PC-3 (cell line): Measurements from ENCODE around the gene CYBA. TPM values are rescaled to one million over a fixed set of nuclear protein-coding genes. Genes with fewer than 3 reads are reported as not detected.

Source experiments
- ATAC-seq: fragments of 200-7000 bp; cut with Tn5 transposase; 2 replicates; pipeline ENCODE4 v1.9.1; 2020; ENCODE audit warnings: mild to moderate bottlenecking, moderate library complexity
- BruUV-seq: library from RNA; stranded (reverse); fragments of 400-500 nt; replicated peaks from 2 replicates; lab custom pipeline; 2021; lab: Mats Ljungman, UMichigan
- CTCF ChIA-PET: fragments of 300-600 bp; sonication (Branson Sonifier 250); formaldehyde crosslinking; loops from one replicate; lab custom pipeline; 2022; ENCODE audit warnings: antibody characterized with exemption; lab: Charles Lee
- POLR2A ChIA-PET: fragments of 300-600 bp; sonication (Branson Sonifier 250); formaldehyde crosslinking; loops from one replicate; lab custom pipeline; 2022; ENCODE audit warnings: antibody characterized with exemption; ENCODE audit not compliant: unreplicated experiment; lab: Charles Lee
- DNase-seq: peaks from one replicate; pipeline ENCODE4 v3.0.0-alpha.2; 2015
- H2AFZ ChIP-seq: fragments of 300-600 bp; sonication (generic); 2 replicates; pipeline ENCODE4 v1.6.0; 2016; ENCODE audit warnings: antibody characterized with exemption, low read length
- H3F3A ChIP-seq: fragments of 300-600 bp; sonication (generic); one replicate; pipeline ENCODE4 v1.6.0; 2017; ENCODE audit warnings: antibody characterized with exemption, low read length, control low read depth, mild to moderate bottlenecking; ENCODE audit not compliant: unreplicated experiment
- H3K27ac ChIP-seq: fragments of 300-600 bp; sonication (generic); 2 replicates; pipeline ENCODE4 v1.5.1; 2016; ENCODE audit warnings: mild to moderate bottlenecking, low read length
- H3K27me3 ChIP-seq: fragments of 300-600 bp; sonication (generic); 2 replicates; pipeline ENCODE4 v1.6.1; 2016; ENCODE audit warnings: low read length, mixed read lengths
- H3K36me3 ChIP-seq: fragments of 300-600 bp; sonication (generic); 2 replicates; pipeline ENCODE4 v1.6.1; 2016; ENCODE audit warnings: low read depth, mixed run types, low read length, mixed read lengths
- H3K4me1 ChIP-seq: fragments of 300-600 bp; sonication (generic); 2 replicates; pipeline ENCODE4 v1.5.1; 2016; ENCODE audit warnings: low read length; ENCODE audit not compliant: insufficient read depth
- H3K4me2 ChIP-seq: fragments of 300-600 bp; sonication (generic); 2 replicates; pipeline ENCODE4 v1.6.0; 2016; ENCODE audit warnings: low read length
- H3K4me3 ChIP-seq: fragments of 300-600 bp; sonication (generic); 2 replicates; pipeline ENCODE4 v1.5.1; 2016; ENCODE audit warnings: mild to moderate bottlenecking, low read length, mixed read lengths
- H3K79me2 ChIP-seq: fragments of 300-600 bp; sonication (generic); 2 replicates; pipeline ENCODE4 v1.6.1; 2017; ENCODE audit warnings: low read length, mixed read lengths
- H3K9ac ChIP-seq: fragments of 300-600 bp; sonication (generic); 2 replicates; pipeline ENCODE4 v1.6.0; 2016; ENCODE audit warnings: mild to moderate bottlenecking, low read length
- H3K9me2 ChIP-seq: fragments of 300-600 bp; sonication (generic); replicated peaks from 2 replicates; pipeline ENCODE4 v1.6.1; 2016; ENCODE audit warnings: mixed run types, low read length, mixed read lengths
- H3K9me3 ChIP-seq: fragments of 300-600 bp; sonication (generic); 2 replicates; pipeline ENCODE4 v1.6.1; 2016; ENCODE audit warnings: low read length, mixed read lengths
- H4K20me1 ChIP-seq: fragments of 300-600 bp; sonication (generic); 2 replicates; pipeline ENCODE4 v1.6.1; 2016; ENCODE audit warnings: low read length, mixed read lengths
- EZH2 ChIP-seq: fragments of 300-600 bp; sonication (generic); IDR thresholded peaks from one replicate; pipeline ENCODE4 v1.6.1; 2017; ENCODE audit warnings: antibody characterized with exemption, mild to moderate bottlenecking, low read length; ENCODE audit not compliant: unreplicated experiment
- EZH2phosphoT487 ChIP-seq: fragments of 300-600 bp; sonication (generic); IDR thresholded peaks from 2 replicates; pipeline ENCODE4 v1.6.1; 2018; ENCODE audit warnings: mild to moderate bottlenecking, antibody characterized with exemption, low read length, borderline replicate concordance
- intact Hi-C: fragments of 100-400 bp; cut with micrococcal nuclease; formaldehyde crosslinking; loops from 2 replicates; pipeline ENCODE4 v1.9.0; 2023
- total RNA-seq: library from RNA; depleted of rRNA; stranded (reverse); fragments of >200 nt; gene quantifications from 2 replicates; pipeline ENCODE4 v1.2.3, GENCODE V29; 2014
- TF ChIP-seq, protein P1 (sequence below): fragments of 300-600 bp; sonication (generic); conservative IDR thresholded peaks from 2 replicates; pipeline ENCODE4 v1.5.1; 2017; ENCODE audit warnings: antibody characterized with exemption, low read depth, mild to moderate bottlenecking, low read length

The CYBA gene
- total RNA-seq, 1 experiment from 2014 or later: not detected

DNA sequence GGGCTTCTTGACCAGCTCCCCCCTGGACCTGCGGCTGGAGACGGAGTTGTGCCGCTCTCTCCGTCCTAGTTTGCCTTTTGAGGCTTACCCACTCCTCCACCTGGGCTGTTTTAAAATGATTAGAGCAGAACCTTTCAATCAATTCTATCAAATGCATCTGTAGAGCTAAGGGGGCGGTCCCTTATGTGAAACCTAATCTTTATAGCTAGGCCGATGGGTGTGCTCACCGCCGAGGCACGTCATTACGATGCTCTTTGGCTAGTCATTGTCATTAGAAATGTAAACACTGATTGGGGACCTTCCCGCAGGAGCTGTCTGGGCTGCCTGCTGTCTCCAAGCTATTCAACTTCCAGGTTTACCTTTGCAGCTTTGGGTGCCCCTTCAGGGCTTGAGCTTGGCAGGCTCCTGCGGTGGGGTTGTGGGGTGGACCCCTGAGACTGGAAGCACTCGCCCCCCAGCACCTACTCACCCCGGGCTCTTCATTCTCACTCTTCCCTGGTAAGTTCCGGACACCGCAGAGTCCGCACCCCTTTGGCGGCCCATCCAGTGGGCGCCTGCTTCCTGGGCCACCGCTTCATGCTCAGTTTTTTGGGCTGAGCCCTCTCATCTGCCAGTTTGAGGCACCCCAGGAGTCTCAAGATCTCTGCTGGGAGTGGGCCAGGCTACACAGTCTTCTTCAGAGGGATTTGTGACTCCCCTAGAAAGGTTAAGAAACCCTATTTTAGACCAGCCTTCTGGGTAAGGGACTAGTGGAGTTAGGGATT is 33.4 kb downstream of the CYBA start:
- no peaks in the 10 kb centered on the region for H3K9me3 ChIP-seq
- peak; percentile 45 for ATAC-seq
- H3K4me2 ChIP-seq: no peak overlapping the region
- H3K4me1 ChIP-seq: no peaks in the 10 kb centered on the region
- TF ChIP-seq, protein P1, sequence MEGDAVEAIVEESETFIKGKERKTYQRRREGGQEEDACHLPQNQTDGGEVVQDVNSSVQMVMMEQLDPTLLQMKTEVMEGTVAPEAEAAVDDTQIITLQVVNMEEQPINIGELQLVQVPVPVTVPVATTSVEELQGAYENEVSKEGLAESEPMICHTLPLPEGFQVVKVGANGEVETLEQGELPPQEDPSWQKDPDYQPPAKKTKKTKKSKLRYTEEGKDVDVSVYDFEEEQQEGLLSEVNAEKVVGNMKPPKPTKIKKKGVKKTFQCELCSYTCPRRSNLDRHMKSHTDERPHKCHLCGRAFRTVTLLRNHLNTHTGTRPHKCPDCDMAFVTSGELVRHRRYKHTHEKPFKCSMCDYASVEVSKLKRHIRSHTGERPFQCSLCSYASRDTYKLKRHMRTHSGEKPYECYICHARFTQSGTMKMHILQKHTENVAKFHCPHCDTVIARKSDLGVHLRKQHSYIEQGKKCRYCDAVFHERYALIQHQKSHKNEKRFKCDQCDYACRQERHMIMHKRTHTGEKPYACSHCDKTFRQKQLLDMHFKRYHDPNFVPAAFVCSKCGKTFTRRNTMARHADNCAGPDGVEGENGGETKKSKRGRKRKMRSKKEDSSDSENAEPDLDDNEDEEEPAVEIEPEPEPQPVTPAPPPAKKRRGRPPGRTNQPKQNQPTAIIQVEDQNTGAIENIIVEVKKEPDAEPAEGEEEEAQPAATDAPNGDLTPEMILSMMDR: no peak
- no peak for TF ChIP-seq EZH2phosphoT487
- no peak for TF ChIP-seq EZH2
- no TSS peak for BruUV-seq
- peaks cover 3% of the 10 kb centered on the region; the same call in 1 of the 2 replicates for H3K36me3 ChIP-seq
- no peak overlapping the region for H2AFZ ChIP-seq
- intact Hi-C loops: no loop called here
- H4K20me1 ChIP-seq: no peaks in the 10 kb centered on the region
- no peak overlapping the region for H3K4me3 ChIP-seq
- H3K79me2 ChIP-seq: no peaks in the 10 kb centered on the region
- peak; percentile 1 for DNase-seq
- ChIA-PET CTCF (no interaction called here), POLR2A (no interaction called here)
- no peak overlapping the region for H3K9ac ChIP-seq
- no peaks in the 10 kb centered on the region for H3F3A ChIP-seq
- H3K27ac ChIP-seq: no peak overlapping the region
- no peaks in the 10 kb centered on the region for H3K27me3 ChIP-seq
- H3K9me2 ChIP-seq: no peaks in the 10 kb centered on the region

DNA sequence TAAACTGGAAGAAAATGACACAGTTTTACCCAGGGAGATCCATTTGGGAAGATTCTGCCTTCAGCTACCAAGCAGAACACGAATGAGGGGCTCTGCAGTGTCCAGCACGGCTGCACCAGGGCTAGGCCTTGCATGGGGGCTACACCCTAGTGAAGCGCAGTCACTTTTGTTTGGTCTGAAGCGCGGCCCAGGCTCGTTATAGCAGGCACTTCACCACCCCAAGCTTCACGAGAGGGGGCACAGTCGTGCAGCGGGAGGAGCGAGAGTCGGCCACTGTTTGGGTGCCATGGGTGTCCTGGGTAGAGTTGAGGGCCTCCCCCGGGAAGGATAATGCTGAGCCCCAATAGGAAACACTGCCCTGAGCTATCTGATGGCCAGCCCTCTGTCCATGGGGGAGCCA is 34.1 kb downstream of the CYBA start:
- no peak for TF ChIP-seq EZH2
- TF ChIP-seq, protein P1: no peak
- no peak for TF ChIP-seq EZH2phosphoT487
- Histone ChIP-seq H3K36me3 (peaks cover 3% of the 10 kb centered on the region; the same call in 1 of the 2 replicates), H3K9ac (no peak overlapping the region), H3K4me2 (no peak overlapping the region), H3F3A (no peaks in the 10 kb centered on the region), H3K27ac (no peak overlapping the region), H3K9me3 (no peaks in the 10 kb centered on the region), H4K20me1 (no peaks in the 10 kb centered on the region), H3K9me2 (no peaks in the 10 kb centered on the region), H3K27me3 (no peaks in the 10 kb centered on the region), H3K4me1 (no peaks in the 10 kb centered on the region), H3K4me3 (no peak overlapping the region), H2AFZ (no peak overlapping the region), H3K79me2 (no peaks in the 10 kb centered on the region)
- intact Hi-C loops: no loop called here
- no TSS peak for BruUV-seq
- ATAC-seq (no peak), DNase-seq (no peak)
- ChIA-PET CTCF (no interaction called here), POLR2A (no interaction called here)

DNA sequence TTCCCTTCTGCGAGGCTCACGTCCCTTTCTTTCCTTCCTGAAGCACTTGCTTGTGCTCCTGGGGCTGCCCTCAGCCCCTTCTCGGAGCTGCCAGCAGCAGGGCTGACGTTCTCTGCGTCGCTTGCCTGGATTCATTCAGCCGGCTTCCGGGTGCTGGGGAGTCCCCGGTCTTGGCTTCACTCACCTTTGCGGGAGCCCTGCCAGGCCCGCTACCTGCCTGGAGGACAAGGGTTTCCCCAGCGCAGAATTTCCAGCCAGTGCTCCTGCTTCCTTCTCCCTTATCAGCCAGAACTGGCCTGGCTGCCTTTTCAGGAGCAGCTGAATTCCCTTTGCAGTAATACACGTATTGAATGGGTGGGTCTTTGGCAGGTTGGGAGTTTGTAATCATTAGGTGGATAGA is 34.5 kb downstream of the CYBA start:
- no peak for DNase-seq
- no peak overlapping the region for H3K4me3 ChIP-seq
- no TSS peak for BruUV-seq
- H3K4me2 ChIP-seq: no peak overlapping the region
- ChIA-PET CTCF (no interaction called here), POLR2A (no interaction called here)
- H3K27me3 ChIP-seq: no peaks in the 10 kb centered on the region
- H3K9me3 ChIP-seq: no peaks in the 10 kb centered on the region
- H4K20me1 ChIP-seq: no peaks in the 10 kb centered on the region
- no peaks in the 10 kb centered on the region for H3K79me2 ChIP-seq
- no peak overlapping the region for H2AFZ ChIP-seq
- no peak overlapping the region for H3K27ac ChIP-seq
- H3F3A ChIP-seq: no peaks in the 10 kb centered on the region
- TF ChIP-seq, protein P1: no peak
- no peak for TF ChIP-seq EZH2phosphoT487
- TF ChIP-seq EZH2: no peak
- H3K9me2 ChIP-seq: no peaks in the 10 kb centered on the region
- H3K9ac ChIP-seq: no peak overlapping the region
- H3K4me1 ChIP-seq: no peaks in the 10 kb centered on the region
- peaks cover 3% of the 10 kb centered on the region; the same call in 1 of the 2 replicates for H3K36me3 ChIP-seq
- ATAC-seq: no peak
- intact Hi-C loops: no loop called here
